Mesodermal cell (in vitro differentiated cells): ENCODE measurements around the gene DBH.

ENCODE experiments used
- H3K27ac ChIP-seq: 2 replicates; pipeline ENCODE4 v1.7.0; 2013; ENCODE audit warnings: mild to moderate bottlenecking, low read depth, low read length, moderate library complexity; ENCODE audit not compliant: severe bottlenecking
- H3K36me3 ChIP-seq: 2 replicates; pipeline ENCODE4 v1.7.1; 2013; ENCODE audit warnings: mild to moderate bottlenecking, low read length, moderate library complexity; ENCODE audit not compliant: control insufficient read depth, insufficient read depth
- H3K4me1 ChIP-seq: one replicate; pipeline ENCODE4 v1.7.1; 2013; ENCODE audit warnings: mild to moderate bottlenecking, low read length; ENCODE audit not compliant: insufficient read depth, control insufficient read depth, poor library complexity, severe bottlenecking
- H3K4me3 ChIP-seq: 2 replicates; pipeline ENCODE4 v1.7.0; 2013; ENCODE audit warnings: low read length, control low read depth, mild to moderate bottlenecking; ENCODE audit not compliant: insufficient read depth, poor library complexity, severe bottlenecking; ENCODE audit errors: extremely low read depth
- H3K9me3 ChIP-seq: 2 replicates; pipeline ENCODE4 v1.7.1; 2013; ENCODE audit warnings: mild to moderate bottlenecking, low read length, moderate library complexity; ENCODE audit not compliant: control insufficient read depth
- WGBS, 2 experiments: methylation state at CpG; one replicate each; pipeline ENCODE4 v1.1.5; 2013; ENCODE audit warnings: missing lambda C conversion rate in 2 of 2; ENCODE audit not compliant: insufficient coverage in 2 of 2; 5-methylcytosine and 5-hydroxymethylcytosine counted together

The DBH gene

DNA sequence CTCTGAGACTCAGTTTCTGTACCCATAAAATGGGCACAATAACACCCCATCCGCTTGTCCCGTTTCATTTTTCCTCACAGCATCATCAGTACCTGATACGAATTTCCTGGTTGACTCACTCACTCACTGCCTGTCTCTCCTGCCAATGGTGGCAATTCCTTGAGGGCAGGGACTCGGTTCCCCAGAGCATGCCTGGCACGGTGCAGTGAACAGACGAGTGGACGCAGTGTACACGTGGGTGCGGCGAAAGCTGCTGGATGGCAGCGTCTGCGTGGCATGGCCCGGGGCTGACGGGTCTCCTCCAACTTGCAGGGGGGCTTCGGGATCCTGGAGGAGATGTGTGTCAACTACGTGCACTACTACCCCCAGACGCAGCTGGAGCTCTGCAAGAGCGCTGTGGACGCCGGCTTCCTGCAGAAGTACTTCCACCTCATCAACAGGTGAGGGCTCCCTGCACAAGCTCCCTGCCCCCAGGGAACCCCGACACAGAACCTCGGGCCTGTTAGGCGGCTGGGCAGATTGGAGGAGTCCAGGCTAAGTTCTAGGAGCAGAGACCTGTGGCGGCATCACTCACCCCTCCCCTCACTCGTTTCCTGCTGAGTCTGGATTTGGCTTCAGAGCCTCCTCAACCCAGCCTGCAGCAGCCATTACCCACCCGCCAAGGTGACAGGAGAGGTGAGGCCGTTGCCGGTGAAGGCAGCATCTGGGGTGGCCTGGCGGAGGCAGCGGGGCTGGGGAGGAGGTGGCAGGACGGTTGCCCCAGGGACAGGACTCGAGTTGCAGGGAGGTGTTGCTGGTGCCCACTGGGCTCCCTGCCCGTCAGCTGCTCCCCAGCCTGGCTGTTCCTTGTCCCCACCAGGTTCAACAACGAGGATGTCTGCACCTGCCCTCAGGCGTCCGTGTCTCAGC lies 20.3 kb downstream of the DBH start:
- no peaks in the 10 kb centered on the region for H3K36me3 ChIP-seq
- H3K4me3 ChIP-seq: no peak overlapping the region
- peaks cover 9% of the 10 kb centered on the region for H3K4me1 ChIP-seq
- 86 to 89% methylated on average over 31 to 36 of the region's 36 CpGs for WGBS, 2 experiments
- H3K27ac ChIP-seq: no peak overlapping the region
- no peaks in the 10 kb centered on the region for H3K9me3 ChIP-seq

DNA sequence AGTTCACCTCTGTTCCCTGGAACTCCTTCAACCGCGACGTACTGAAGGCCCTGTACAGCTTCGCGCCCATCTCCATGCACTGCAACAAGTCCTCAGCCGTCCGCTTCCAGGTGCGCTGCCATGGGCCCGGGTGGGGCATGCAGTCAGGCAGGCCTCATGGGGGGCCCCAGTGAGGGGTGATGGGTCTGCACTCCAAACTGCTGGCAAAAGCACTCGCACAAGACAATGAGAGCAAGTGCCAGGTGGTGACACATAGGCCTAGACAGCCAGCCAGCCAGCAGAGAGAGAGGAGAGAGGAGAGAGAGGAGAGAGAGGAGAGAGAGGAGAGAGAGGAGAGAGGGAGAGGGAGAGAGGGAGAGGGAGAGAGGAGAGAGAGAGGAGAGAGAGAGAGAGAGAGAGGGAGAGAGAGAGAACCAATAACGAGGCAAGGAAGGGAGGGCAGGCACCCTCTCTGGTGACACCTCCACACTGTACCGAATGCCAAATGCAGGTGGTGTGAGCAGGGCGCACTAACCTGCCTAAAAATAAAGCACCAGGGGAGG lies 21.0 kb downstream of the DBH start:
- H3K9me3 ChIP-seq: no peaks in the 10 kb centered on the region
- H3K4me1 ChIP-seq: peaks cover 9% of the 10 kb centered on the region
- no peak overlapping the region for H3K4me3 ChIP-seq
- whole genome bisulfite sequencing, 2 experiments: 88 to 97% methylated on average over 10 to 12 of the region's 13 CpGs
- no peak overlapping the region for H3K27ac ChIP-seq
- H3K36me3 ChIP-seq: no peaks in the 10 kb centered on the region

DNA sequence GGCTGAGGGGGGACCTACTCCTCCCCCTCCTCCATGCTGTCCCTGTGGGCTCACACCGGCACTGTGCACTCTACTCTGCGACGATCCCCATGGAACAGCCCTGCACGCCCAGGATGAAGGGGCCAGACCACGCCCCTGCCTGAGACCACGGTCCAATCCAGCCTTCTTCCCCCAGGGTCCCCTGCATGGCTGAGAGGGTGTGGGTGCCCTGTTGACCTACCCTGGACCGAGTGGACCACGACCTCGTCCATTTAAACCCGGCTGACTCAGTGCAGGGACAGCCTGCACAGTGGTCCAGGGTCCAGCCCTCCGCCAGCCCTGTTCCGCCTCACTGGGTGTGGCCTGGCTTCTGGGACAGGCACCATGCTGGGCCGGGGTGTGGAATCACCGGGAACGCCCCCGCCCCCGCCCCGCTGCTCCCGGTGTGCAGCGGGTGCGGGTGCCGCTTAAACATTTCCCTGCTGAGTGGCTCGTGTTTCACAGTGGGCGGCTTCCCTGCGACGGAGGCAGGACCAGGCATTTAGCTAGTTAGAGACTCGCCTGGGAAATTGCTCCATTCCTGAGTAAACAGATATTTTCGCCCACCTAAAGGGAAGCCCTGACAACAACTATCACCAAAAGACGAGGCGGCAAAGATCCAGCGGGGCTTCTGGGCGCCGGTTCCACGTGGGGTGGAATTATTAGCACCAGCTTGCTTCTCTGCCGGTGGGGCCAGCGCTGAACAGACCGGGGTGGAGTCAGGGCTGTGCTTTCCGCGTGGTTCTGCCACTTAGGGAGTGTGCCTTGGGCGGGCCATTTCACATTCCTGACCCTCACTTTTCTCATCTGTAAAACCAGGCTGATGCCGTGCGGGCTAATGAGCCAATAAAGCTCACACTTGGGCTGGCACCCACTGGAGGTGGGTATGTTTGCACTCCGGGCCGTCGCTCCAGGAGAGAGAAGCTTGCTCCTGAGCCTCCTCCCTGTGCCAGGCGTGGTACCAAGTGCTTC lies 22.6 kb downstream of the DBH start:
- H3K4me3 ChIP-seq: no peak overlapping the region
- H3K36me3 ChIP-seq: no peaks in the 10 kb centered on the region
- WGBS, 2 experiments: 16 to 22% methylated on average over 39 to 44 of the region's 46 CpGs
- H3K27ac ChIP-seq: no peak overlapping the region
- no peaks in the 10 kb centered on the region for H3K9me3 ChIP-seq
- H3K4me1 ChIP-seq: peaks cover 9% of the 10 kb centered on the region

DNA sequence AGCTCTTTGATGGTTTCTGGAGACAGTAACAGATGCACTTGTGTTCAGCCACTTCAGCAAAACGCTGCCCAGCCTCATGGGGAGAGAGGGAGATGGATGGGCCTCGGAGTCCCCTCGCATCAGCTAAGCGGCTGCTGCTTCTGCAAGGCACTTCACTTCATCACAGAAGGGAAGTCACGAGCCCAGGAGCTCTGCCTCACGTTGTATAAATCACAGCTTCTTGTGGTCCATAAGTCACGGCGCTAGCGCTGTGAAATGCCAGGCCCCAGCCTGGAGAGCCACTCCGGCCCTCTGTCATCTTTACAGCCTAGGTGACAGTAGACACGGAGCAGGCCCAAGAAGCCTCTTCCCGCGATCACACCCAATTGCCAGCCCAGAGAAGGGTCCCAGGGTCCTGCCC lies 23.4 kb downstream of the DBH start:
- no peak overlapping the region for H3K4me3 ChIP-seq
- H3K9me3 ChIP-seq: no peaks in the 10 kb centered on the region
- 73 to 83% methylated on average over 9 to 13 of the region's 13 CpGs for WGBS, 2 experiments
- peaks cover 9% of the 10 kb centered on the region for H3K4me1 ChIP-seq
- no peak overlapping the region for H3K27ac ChIP-seq
- no peaks in the 10 kb centered on the region for H3K36me3 ChIP-seq

DNA sequence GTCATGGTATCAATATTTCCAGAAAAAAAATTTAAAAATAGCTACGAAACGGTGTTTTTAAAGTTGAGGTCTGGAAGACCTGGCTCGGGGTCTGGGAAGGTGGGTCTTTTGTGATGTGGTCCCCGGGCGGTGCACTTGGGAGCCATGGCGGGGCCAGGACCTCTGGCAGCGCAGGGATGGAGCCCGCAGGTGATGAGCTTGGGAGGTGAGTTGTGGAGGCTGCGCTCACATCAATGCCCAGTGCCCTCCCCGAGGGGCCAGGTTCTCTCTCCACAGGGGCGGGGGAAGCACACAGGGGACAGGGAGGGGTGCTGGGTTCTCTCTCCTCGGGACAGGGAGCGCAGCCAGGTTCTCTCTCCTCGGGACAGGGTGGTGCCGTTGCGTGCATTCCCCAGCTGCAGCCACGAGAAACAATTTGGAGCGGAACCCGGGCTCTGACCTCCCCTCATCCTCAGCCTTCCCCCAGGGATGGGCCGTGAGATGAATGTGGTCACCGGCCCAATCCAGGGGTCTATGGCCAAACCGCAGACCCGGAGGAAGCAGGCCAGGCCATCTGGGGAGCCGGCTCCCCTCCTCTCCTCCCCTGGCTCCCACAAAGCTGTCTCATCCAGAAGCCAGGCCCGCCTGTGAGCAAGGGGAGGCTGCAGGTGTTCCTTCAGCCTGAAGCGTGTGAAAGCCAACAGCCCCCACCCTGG lies 25.8 kb downstream of the DBH start:
- H3K4me1 ChIP-seq: peaks cover 9% of the 10 kb centered on the region
- no peak overlapping the region for H3K4me3 ChIP-seq
- H3K36me3 ChIP-seq: no peaks in the 10 kb centered on the region
- no peaks in the 10 kb centered on the region for H3K9me3 ChIP-seq
- 90 to 95% methylated on average over 13 to 14 of the region's 26 CpGs for WGBS, 2 experiments
- no peak overlapping the region for H3K27ac ChIP-seq

DNA sequence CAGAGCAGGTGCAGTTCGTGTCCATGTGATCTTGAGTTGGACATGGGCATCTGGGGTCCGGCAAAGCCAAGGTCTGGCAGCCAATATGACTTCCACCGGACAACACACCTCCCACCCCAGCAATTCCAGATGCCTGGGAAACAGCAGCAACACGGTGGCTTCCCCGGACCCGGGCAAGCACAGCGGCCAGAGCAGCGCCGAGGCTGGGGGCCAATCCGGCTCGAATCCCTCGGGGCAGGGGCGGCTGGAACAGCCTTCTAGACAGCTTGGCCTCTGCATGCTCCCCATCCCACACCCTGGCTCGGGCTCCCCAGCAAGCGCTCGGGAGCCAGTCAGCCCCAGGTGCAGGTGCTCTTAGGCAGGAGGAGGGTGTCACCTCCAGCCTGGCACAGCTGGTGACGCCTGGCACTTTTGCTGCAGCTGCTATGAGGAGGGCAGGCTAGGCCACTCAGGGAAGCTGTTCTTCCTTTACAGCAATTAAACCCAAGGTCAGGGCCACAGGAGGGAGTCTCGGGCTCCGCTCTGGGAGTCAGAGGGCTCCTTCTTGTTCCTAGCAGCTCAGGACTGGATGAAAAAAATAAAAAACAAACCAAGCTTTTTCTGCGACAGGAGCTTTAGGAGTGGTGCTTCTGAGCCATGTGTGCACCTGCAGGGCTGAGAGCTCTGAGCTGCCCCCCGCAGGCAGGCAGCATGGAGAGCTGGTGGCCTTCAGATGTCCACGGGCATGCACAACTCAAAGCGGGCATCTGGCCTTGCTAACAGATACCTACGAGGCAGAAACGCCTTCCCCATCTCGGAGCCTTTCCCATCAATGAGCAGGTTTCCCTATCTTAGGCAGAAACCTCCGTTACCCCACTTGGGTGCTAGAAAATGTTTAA lies 28.2 kb downstream of the DBH start:
- WGBS, 2 experiments: 84 to 89% methylated on average over 23 to 26 of the region's 27 CpGs
- no peak overlapping the region for H3K27ac ChIP-seq
- no peaks in the 10 kb centered on the region for H3K36me3 ChIP-seq
- H3K9me3 ChIP-seq: no peaks in the 10 kb centered on the region
- H3K4me1 ChIP-seq: no peaks in the 10 kb centered on the region
- H3K4me3 ChIP-seq: no peak overlapping the region

DNA sequence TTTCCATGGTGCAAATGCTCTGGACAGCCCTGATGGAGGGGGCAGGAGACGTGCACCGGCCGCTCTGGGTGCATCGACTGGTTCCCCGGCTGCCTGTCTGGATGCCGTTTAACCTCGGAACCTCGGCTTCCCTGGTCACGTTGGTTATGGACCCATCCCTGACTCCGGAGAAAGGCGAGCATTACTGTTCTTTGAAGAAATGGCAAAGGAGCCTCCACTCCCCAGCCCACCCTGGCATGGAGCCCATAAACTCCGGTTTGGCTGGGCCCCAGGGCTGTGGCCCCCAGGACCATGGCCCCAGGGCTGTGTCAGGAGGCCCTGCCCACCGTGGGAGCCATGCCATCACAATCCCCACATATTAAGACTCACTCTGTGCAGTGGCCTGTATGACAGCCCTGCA lies 28.9 kb downstream of the DBH start:
- Histone ChIP-seq H3K36me3 (no peaks in the 10 kb centered on the region), H3K4me1 (no peaks in the 10 kb centered on the region), H3K4me3 (no peak overlapping the region), H3K9me3 (no peaks in the 10 kb centered on the region), H3K27ac (no peak overlapping the region)
- WGBS, 2 experiments: 95 to 98% methylated on average over 10 to 12 of the region's 13 CpGs

DNA sequence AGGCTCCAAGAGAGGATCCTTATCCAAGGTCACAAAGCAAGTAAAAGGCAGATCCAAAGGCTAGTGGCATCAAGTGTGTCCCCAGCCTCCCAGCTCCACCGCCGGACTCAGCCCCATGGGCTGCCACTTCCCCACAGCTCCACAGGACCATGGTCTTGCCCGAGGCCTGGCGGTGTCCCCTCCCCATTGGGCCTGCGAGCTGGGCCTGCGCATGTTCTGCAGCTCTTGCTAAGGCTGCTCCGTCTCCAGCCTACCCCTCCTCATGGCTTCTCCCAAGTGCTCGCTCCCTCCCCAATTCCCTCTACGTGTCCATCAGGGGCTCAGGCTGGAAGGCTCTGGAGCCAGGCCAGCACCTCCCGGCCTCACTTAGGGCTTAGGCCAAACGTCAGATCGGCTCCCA lies 29.4 kb downstream of the DBH start:
- Histone ChIP-seq H3K27ac (no peak overlapping the region), H3K36me3 (no peaks in the 10 kb centered on the region), H3K4me1 (no peaks in the 10 kb centered on the region), H3K9me3 (no peaks in the 10 kb centered on the region), H3K4me3 (no peak overlapping the region)
- 93 to 94% methylated on average over 11 of the region's 12 CpGs for WGBS, 2 experiments

DNA sequence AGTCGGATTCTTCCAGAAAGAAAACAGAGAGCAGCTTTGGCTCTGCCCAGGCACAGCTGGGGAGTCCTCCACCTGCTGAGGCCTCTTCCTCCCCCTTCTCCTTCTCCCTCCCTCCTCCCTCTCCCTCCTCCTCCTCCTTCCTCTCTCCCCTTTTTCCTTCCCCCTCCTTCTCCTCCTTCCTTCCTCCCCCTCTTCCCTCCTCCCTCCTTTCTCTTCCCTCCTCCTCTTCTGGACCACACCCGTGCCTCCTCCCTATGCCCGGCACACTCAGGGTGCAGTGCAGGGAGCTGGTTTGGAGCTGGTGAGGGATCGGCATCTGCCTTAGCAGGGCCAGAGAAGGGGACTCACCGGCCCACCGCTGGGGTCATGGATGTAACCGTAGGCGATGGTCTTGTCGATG lies 30.2 kb downstream of the DBH start:
- no peaks in the 10 kb centered on the region for H3K4me1 ChIP-seq
- WGBS, 2 experiments: 85 to 92% methylated on average over 4 to 7 of the region's 9 CpGs
- H3K4me3 ChIP-seq: no peak overlapping the region
- H3K27ac ChIP-seq: no peak overlapping the region
- no peaks in the 10 kb centered on the region for H3K36me3 ChIP-seq
- no peaks in the 10 kb centered on the region for H3K9me3 ChIP-seq
